Bronchial epithelial cell (primary cell): ENCODE data around the gene CORO2B. TPM values are rescaled to one million over a fixed set of nuclear protein-coding genes. Genes with fewer than 3 reads are reported as not detected.

ENCODE experiments used
- DNase-seq: peaks from one replicate; pipeline ENCODE4 v3.0.0-alpha.2; 2010; ENCODE audit warnings: low read depth
- FAIRE-seq: peaks from 2 replicates; lab custom pipeline; 2011; peaks lifted over from hg19 to GRCh38; lab: Jason Lieb, UNC
- H3K27me3 ChIP-seq: 2 replicates; pipeline ENCODE4 v1.5.1; 2011; ENCODE audit warnings: low read length; ENCODE audit not compliant: control insufficient read depth, insufficient read depth
- H3K36me3 ChIP-seq: 2 replicates; pipeline ENCODE4 v1.5.1; 2011; ENCODE audit warnings: low read length; ENCODE audit not compliant: control insufficient read depth, insufficient read depth
- H3K4me3 ChIP-seq: 2 replicates; pipeline ENCODE4 v1.5.1; 2011; ENCODE audit warnings: mild to moderate bottlenecking, low read depth, low read length, control low read depth
- total RNA-seq: library from RNA; depleted of rRNA; stranded (reverse); fragments of >200 nt; gene quantifications from 2 replicates; pipeline ENCODE4 v1.2.1, GENCODE V29; 2014
- TF ChIP-seq, protein P1 (sequence below): IDR thresholded peaks from 2 replicates; pipeline ENCODE4 v1.5.1; 2011; ENCODE audit warnings: mild to moderate bottlenecking, moderate library complexity, low read length, control low read depth, inconsistent platforms; ENCODE audit not compliant: insufficient read depth, severe bottlenecking

The CORO2B gene
- total RNA-seq, 1 donor from 2014 or later: under 0.01 TPM

DNA sequence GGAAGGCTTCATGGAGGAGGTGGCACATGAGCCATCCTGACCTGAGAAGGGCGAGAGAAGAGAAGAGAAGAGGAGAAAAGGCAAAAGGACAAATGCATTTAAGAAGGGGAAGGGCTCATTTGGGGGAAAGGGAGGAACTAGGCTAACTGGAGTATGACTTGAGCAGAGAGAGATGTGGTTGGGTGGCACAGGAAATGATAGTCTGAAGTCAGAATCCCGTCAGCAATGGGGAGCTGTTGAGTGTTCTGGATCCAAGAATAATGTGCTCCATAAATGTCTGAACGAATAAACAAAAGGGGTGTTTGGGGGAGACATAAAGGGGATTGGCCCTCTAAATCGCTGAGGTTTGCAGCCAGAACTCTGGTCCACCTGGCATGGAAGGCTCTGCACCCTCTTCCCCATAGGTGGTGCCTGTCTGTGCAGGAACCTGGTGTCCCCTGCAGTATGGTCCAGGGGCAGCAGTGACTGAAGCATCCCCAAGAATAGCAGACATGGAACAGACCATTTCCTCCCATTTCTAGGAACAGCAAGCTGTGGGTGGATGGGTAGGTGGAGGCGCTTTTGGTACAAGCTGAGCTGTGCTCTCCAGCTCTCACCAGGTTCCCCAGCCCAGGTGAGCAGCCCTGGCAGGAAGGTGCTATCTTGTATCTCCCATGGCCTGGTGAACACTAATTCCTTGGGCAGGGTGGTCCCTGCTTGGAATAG lies 15.2 kb downstream of the CORO2B start:
- Histone ChIP-seq H3K27me3 (no peaks in the 10 kb centered on the region), H3K4me3 (no peak overlapping the region), H3K36me3 (no peaks in the 10 kb centered on the region)
- no peak for DNase-seq
- TF ChIP-seq, protein P1, sequence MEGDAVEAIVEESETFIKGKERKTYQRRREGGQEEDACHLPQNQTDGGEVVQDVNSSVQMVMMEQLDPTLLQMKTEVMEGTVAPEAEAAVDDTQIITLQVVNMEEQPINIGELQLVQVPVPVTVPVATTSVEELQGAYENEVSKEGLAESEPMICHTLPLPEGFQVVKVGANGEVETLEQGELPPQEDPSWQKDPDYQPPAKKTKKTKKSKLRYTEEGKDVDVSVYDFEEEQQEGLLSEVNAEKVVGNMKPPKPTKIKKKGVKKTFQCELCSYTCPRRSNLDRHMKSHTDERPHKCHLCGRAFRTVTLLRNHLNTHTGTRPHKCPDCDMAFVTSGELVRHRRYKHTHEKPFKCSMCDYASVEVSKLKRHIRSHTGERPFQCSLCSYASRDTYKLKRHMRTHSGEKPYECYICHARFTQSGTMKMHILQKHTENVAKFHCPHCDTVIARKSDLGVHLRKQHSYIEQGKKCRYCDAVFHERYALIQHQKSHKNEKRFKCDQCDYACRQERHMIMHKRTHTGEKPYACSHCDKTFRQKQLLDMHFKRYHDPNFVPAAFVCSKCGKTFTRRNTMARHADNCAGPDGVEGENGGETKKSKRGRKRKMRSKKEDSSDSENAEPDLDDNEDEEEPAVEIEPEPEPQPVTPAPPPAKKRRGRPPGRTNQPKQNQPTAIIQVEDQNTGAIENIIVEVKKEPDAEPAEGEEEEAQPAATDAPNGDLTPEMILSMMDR: no peak
- FAIRE-seq: no peak

DNA sequence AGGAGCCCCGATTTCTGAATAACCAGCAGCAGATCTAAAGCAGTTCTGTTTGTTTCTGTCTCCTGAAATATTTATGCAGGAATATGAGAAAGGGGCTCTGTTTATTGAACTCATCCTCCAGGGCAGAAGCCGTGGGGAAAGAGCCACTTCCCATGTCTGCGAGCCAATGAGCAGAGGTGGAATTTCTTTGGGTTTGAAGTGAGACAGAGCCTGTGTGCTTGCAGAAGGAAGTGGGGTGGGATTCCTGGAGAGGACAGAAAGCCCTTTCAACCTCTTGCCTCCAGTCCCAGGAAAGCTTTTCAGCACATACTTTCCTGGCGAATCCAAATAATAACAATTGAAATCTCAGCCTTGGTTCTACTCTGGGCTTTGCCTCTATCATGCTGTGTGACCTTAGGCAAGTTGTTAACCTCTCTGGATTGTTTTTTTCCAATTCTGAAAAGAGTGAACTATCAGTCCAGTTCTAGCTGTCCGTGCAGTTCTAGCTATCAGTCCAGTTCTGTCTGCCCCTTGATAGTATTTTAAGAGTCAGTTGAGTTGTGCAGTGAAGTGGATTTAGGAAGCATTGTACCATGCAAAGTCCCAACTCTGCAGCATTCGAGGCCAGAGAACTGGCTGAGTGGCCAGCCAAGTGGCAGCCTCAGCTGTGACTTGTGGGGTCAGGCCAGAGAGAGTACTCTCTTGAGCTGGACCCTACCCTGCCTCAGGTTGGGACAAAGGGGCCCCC lies 15.9 kb downstream of the CORO2B start:
- FAIRE-seq: peak; percentile 40
- Histone ChIP-seq H3K36me3 (no peaks in the 10 kb centered on the region), H3K27me3 (no peaks in the 10 kb centered on the region)

GRCh38 chr15:68595260-68595564 lies 16.4 kb downstream of the CORO2B start:
- H3K4me3 ChIP-seq: no peak overlapping the region
- no peaks in the 10 kb centered on the region for H3K36me3 ChIP-seq
- DNase-seq (no peak), FAIRE-seq (no peak)
- no peaks in the 10 kb centered on the region for H3K27me3 ChIP-seq
- TF ChIP-seq, protein P1: no peak

More for the DNA sequence above, 15.9 kb downstream of the CORO2B start:
- no peak overlapping the region for H3K4me3 ChIP-seq
- TF ChIP-seq, protein P1: no peak
- no peak for DNase-seq

GRCh38 chr15:68595761-68596160 lies 17.0 kb downstream of the CORO2B start:
- Histone ChIP-seq H3K4me3 (no peak overlapping the region), H3K36me3 (no peaks in the 10 kb centered on the region), H3K27me3 (no peaks in the 10 kb centered on the region)
- no peak for DNase-seq
- TF ChIP-seq, protein P1: no peak
- no peak for FAIRE-seq

DNA sequence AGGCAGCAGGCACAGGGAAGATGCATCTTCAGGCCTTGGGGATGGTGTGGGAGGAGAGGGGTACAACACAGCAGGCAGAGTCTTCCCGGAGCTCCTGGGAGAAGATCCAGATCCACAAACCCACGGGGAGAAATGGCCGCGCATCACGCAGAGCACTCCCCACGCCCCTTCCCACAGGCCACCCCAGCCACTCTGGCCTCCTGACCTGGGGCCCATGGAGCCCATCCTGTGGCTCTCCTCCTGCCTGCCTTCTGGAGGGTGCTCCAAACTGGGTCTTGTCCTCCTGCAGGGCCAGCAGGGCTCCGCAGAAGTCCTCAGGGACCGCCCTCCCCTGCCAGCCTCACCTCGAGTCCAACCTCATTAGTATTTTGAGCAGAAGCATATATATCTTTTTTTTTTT lies 17.9 kb downstream of the CORO2B start:
- FAIRE-seq: no peak

More for the DNA sequence above, 17.9 kb downstream of the CORO2B start:
- no peaks in the 10 kb centered on the region for H3K36me3 ChIP-seq
- H3K27me3 ChIP-seq: no peaks in the 10 kb centered on the region
- no peak for DNase-seq
- no peak overlapping the region for H3K4me3 ChIP-seq
- TF ChIP-seq, protein P1: no peak
